ENCODE measurements around the gene CDH3. TPM values are rescaled to one million over a fixed set of nuclear protein-coding genes. Genes with fewer than 3 reads are reported as not detected.
"Not testable (repeated sequence)": the region's sequence is repeated elsewhere in the genome, so short reads cannot be mapped to it uniquely, and the experiment has no call there.

CDH3 gene
- total RNA-seq, 1 donor from 2014 or later: under 0.01 TPM

- peak; percentile 51 to 61 for DNase-seq (ENCODE audit: low read depth in 2 of 2)
Observed at GRCh38 chr16:68704232-68704867, 59.2 kb downstream of the CDH3 start.

- peak; percentile 20 for DNase-seq (ENCODE audit: low read depth in 2 of 2)
Observed at GRCh38 chr16:68707340-68708152, 62.4 kb downstream of the CDH3 start.

GRCh38 chr16:68710211-68710610 lies 65.1 kb downstream of the CDH3 start:
- DNase-seq (ENCODE audit: low read depth in 2 of 2): no peak

GRCh38 chr16:68711421-68712139 lies 66.5 kb downstream of the CDH3 start:
- no peak for DNase-seq (ENCODE audit: low read depth in 2 of 2)

GRCh38 chr16:68713361-68713760 lies 68.3 kb downstream of the CDH3 start:
- peak; percentile 5 to 9 for DNase-seq (ENCODE audit: low read depth in 2 of 2)

GRCh38 chr16:68715471-68715870 lies 70.4 kb downstream of the CDH3 start:
- no peak for DNase-seq (ENCODE audit: low read depth in 2 of 2)

GRCh38 chr16:68716516-68716915 lies 71.4 kb downstream of the CDH3 start:
- not testable (repeated sequence) for DNase-seq (ENCODE audit: low read depth in 2 of 2)

- DNase-seq (ENCODE audit: low read depth in 2 of 2): no peak
Observed at GRCh38 chr16:68717684-68718083, 72.6 kb downstream of the CDH3 start.

GRCh38 chr16:68718590-68718989 lies 73.5 kb downstream of the CDH3 start:
- no peak for DNase-seq (ENCODE audit: low read depth in 2 of 2)

GRCh38 chr16:68719993-68720489 lies 74.9 kb downstream of the CDH3 start:
- DNase-seq (ENCODE audit: low read depth in 2 of 2): no peak

- DNase-seq (ENCODE audit: low read depth in 2 of 2): no peak
Observed at GRCh38 chr16:68722119-68723024, 77.3 kb downstream of the CDH3 start.

GRCh38 chr16:68724797-68725196 lies 79.7 kb downstream of the CDH3 start:
- no peak for DNase-seq (ENCODE audit: low read depth in 2 of 2)

GRCh38 chr16:68728523-68728922 lies 83.4 kb downstream of the CDH3 start:
- no peak for DNase-seq (ENCODE audit: low read depth in 2 of 2)

GRCh38 chr16:68731637-68732036 lies 86.5 kb downstream of the CDH3 start:
- no peak for DNase-seq (ENCODE audit: low read depth in 2 of 2)

- DNase-seq (ENCODE audit: low read depth in 2 of 2): no peak
Observed at GRCh38 chr16:68732042-68732680, 87.1 kb downstream of the CDH3 start.

- no peak for DNase-seq (ENCODE audit: low read depth in 2 of 2)
Observed at GRCh38 chr16:68732741-68733399, 87.8 kb downstream of the CDH3 start.

- no peak for DNase-seq (ENCODE audit: low read depth in 2 of 2)
Observed at GRCh38 chr16:68733570-68733969, 88.5 kb downstream of the CDH3 start.

GRCh38 chr16:68734782-68735181 lies 89.7 kb downstream of the CDH3 start:
- DNase-seq (ENCODE audit: low read depth in 2 of 2): no peak

- DNase-seq (ENCODE audit: low read depth in 2 of 2): no peak
Observed at GRCh38 chr16:68736561-68736960, 91.5 kb downstream of the CDH3 start.

Measured in dermis microvascular lymphatic vessel endothelial cell (primary cell).